ENCODE data around the gene TMEM154. TPM values are rescaled to one million over a fixed set of nuclear protein-coding genes. Genes with fewer than 3 reads are reported as not detected.

Gene TMEM154
- polyA plus RNA-seq, 1 donor from 2014 or later = 210 TPM

DNA sequence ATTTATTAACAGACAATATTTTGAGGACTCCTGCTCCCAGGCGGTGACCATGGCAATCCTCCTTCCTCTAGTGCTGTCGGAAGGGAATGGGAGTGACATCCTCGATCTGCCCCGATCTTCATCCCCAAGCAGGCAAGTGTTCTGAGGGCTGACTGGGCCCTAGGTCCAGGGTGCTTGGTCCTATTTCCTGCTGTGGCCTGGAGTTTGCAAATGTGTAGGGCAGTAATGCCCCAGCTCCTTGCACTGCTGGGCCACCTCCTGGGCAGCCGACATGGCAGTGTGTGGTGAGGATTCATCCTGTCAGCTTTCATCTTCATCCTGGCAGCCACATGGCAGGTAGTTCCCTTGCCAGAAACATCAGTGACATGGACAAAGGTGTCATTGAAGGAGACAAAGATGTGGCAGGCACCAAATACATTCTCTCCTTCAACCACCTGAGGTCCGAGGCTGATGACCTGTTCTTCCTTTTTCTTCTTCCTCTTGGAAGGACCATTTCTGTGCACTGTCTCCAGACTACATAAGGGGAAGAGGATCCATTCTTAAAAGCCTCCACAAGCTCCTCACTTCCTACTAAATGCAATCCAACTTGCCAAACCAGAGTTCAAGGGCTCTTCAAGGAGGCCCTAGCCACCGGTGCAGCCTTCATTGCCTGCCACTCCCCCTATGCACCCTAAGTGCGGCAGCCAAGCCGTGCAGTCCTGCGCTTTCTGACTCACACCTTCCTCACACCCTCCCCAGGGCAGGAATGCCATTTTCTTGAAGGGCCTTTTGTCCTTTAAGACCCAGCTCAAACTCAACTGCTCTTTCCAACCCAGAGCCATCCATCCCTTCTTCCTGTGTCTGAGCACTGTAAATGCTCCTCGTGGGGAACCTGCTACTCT, 65.7 kb downstream of the TMEM154 start:
- peak overlapping the region in 1 of 4 donors; percentile 35 for H3K4me3 Mint-ChIP-seq
- H3K4me1 Mint-ChIP-seq = peaks cover 0 to 2% (median 2%) of the 10 kb centered on the region in 3 donors
- no peaks in the 10 kb centered on the region for H3K9me3 Mint-ChIP-seq
- H3K27ac Mint-ChIP-seq = peak overlapping the region in 1 of 3 donors; percentile 76
- peaks cover 4% of the 10 kb centered on the region for H3K36me3 Mint-ChIP-seq
- peaks cover 1% of the 10 kb centered on the region for H3K27me3 Mint-ChIP-seq

DNA sequence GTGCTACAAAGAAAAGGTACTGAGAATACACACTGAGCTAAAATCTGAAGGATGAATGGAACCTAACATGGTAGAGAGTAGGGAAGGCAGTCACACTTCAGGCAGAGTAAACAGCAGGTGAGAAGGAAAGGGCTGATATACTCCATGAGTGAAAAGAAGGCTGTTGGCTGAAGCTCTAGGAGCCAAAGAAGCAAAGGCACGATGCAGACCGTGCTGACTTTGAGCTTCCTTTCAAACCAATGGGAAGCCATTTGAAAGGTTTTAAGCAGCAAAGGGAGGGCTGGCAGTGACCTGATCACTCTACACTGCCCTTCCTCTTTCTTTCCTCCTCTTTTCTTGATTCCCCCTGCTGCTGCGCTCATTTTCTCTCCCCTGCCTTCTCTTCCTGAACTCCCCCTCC, 66.4 kb downstream of the TMEM154 start:
- Mint-ChIP-seq H3K27me3 (peaks cover 1% of the 10 kb centered on the region), H3K9me3 (no peaks in the 10 kb centered on the region), H3K4me3 (no peak overlapping the region), H3K4me1 (peaks cover 0 to 2% (median 2%) of the 10 kb centered on the region in 3 donors), H3K27ac (no peak overlapping the region), H3K36me3 (peaks cover 6% of the 10 kb centered on the region)

DNA sequence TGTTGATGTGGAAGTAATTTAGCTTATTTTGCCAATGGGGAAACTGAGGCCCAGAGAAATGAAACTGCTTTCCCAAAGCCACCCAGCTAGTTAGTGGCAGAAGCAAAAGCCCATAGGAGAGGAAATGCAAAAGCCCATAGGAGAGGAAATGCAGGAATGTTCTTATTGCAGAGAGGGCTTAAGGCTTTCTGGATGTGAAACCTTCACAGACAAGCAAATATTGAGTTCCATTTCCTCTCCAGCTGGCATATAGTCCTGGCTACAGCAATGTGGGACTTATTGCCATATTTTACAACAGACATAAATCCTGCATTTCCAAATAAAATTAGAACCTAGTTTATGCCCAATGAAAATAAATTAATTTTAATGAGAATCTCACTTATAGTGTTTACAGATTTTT, 69.7 kb downstream of the TMEM154 start:
- no peak overlapping the region for H3K4me3 Mint-ChIP-seq
- H3K27ac Mint-ChIP-seq = no peak overlapping the region
- H3K36me3 Mint-ChIP-seq = peaks cover 6% of the 10 kb centered on the region
- H3K9me3 Mint-ChIP-seq = no peaks in the 10 kb centered on the region
- H3K4me1 Mint-ChIP-seq = peaks cover 0 to 2% (median 2%) of the 10 kb centered on the region in 3 donors
- H3K27me3 Mint-ChIP-seq = peaks cover 1% of the 10 kb centered on the region

DNA sequence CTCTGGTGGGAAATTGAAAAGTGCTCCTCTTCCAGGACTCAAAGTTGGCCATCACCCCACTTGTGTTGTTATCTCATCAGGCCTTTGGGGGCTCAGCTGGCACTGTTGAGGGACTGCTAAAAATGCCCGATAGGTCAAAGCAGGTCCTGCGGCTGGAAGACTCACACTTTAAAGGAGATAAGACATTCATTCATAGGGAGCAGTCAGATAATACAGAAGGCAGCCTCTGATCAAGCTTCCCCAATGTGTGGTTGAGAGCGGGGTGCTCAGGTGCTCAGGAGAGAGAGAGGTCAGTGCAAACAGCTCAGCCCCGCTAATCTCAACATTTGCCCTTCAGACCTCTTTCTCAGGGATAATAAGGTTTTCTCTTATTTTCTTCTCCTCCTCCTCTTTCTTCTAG, 70.3 kb downstream of the TMEM154 start:
- H3K4me1 Mint-ChIP-seq = peaks cover 0 to 2% (median 2%) of the 10 kb centered on the region in 3 donors
- no peak overlapping the region for H3K4me3 Mint-ChIP-seq
- no peaks in the 10 kb centered on the region for H3K9me3 Mint-ChIP-seq
- peaks cover 6% of the 10 kb centered on the region for H3K36me3 Mint-ChIP-seq
- H3K27me3 Mint-ChIP-seq = peaks cover 1% of the 10 kb centered on the region
- H3K27ac Mint-ChIP-seq = no peak overlapping the region

DNA sequence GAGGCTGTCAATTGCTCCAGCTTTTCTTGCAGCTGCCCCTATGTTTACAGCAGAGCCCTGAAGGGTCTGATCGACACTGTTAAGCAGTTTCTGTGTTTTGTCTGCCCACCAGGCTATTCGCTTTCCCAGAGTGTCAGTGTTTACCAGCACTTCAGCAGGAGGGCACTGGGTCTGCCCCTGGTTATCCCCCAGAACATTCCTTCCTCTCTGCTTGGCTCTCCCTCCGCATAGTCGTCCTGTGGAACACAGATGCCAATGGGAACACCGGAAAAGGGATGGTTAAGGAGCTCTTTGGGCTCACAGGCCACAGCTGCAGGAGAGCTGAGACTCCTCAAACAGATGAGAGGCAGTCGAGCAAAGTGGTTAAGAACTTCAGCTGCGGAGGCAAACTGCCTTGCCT, 72.6 kb downstream of the TMEM154 start:
- no peak overlapping the region for H3K4me3 Mint-ChIP-seq
- no peaks in the 10 kb centered on the region for H3K27me3 Mint-ChIP-seq
- H3K4me1 Mint-ChIP-seq = peaks cover 0 to 2% (median 0%) of the 10 kb centered on the region in 3 donors
- H3K36me3 Mint-ChIP-seq = peaks cover 2% of the 10 kb centered on the region
- no peaks in the 10 kb centered on the region for H3K9me3 Mint-ChIP-seq
- H3K27ac Mint-ChIP-seq = no peak overlapping the region

DNA sequence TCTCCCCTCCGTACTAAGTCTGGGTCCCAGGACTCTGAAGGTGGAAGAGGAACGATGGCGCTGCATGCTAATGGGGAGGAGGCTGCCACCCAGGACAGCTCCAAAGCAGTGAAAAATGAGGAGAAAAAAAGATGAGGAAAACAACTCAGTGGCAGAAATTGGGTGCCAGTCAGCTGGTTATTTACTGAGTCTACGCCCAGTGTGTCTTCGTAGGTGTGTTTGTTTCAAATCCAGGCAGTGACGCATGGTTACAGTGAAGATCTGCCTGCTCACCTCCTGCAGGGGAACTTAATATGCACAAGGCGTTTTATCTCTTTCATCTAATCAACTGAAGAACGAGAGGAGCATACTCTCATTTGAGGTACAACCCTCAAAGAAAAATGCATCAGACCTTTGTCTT, 73.0 kb downstream of the TMEM154 start:
- peaks cover 0 to 2% (median 0%) of the 10 kb centered on the region in 3 donors for H3K4me1 Mint-ChIP-seq
- no peak overlapping the region for H3K27ac Mint-ChIP-seq
- no peaks in the 10 kb centered on the region for H3K9me3 Mint-ChIP-seq
- H3K27me3 Mint-ChIP-seq = no peaks in the 10 kb centered on the region
- no peak overlapping the region for H3K4me3 Mint-ChIP-seq
- H3K36me3 Mint-ChIP-seq = peaks cover 2% of the 10 kb centered on the region

DNA sequence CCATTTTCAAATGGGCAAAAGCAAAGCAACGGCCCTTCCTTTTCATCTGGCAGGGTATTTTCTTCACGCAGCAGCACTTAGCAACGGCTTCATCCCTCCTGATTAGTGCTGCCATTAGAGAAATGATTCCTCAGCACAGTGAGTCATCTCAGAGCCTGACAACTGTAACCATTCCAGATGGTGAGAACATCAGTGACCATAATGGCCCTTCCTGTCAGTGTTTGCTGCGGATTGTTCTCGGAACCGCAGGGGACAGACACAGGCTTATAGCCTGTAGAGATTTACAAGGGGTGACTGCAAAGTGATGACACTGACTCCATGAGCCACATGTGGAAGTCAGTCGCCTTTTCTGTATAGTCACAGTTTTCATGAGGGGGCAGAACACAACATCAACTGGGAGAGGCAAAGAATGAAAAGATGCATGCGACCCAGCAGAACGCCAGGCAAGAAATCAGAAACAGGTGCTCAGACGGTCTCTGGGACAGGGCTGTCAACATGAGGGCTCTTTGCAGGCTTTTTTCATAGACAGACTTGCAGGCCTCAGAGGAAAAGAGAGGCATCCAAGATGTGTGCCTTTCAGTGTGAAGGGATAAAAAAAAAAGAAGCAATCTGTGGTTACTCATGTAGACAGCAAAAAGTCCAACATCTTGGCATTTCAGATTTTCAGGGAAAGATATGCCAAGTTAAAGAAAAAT, 74.0 kb downstream of the TMEM154 start:
- Mint-ChIP-seq H3K4me1 (peaks cover 0 to 4% (median 0%) of the 10 kb centered on the region in 3 donors), H3K27ac (no peak overlapping the region), H3K27me3 (no peaks in the 10 kb centered on the region)

DNA sequence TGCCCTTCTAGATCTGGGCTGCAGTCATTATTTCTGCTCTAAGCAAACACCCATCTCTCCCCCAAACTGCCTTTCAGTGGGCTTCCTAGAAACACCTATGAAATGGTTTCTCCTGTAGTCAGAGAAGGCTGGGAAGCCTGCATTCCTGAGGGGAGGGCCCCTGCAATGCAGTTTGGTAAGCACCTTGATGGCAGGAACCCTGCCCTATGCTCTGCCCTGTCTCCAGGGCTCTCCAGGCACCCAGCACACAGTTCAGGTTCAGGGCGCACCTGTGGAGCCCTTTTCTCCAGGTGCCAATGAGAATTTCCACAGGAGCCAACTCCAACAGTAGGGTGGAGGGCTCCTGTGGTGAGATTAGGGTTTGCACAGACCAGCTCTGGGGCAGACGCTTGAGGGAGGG, 74.8 kb downstream of the TMEM154 start:
- Mint-ChIP-seq H3K4me3 (no peak overlapping the region), H3K4me1 (peaks cover 0 to 3% (median 0%) of the 10 kb centered on the region in 3 donors), H3K36me3 (peaks cover 2% of the 10 kb centered on the region), H3K27me3 (no peaks in the 10 kb centered on the region), H3K9me3 (no peaks in the 10 kb centered on the region), H3K27ac (no peak overlapping the region)

More for the DNA sequence above, 74.0 kb downstream of the TMEM154 start:
- no peaks in the 10 kb centered on the region for H3K9me3 Mint-ChIP-seq
- H3K4me3 Mint-ChIP-seq = no peak overlapping the region
- H3K36me3 Mint-ChIP-seq = peaks cover 2% of the 10 kb centered on the region

DNA sequence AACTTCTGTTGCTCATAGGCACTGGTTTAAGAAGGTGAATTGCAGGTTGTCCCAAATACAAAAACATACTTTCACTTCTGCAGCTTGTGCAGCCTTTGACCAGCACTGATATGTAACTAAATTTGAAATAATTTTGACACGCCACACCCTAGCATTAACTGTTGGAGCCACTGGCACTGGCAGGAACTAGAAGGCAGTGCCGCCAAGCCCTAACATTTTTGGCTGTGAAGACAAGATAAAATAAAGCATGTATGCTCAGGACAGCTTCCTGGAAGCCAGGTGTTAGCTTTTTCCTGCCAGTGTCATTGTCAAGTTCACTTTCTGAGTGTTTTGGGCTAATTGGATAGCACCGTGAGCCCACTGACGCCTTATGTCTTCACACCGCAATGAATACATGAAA, 78.6 kb downstream of the TMEM154 start:
- H3K27ac Mint-ChIP-seq = no peak overlapping the region
- H3K27me3 Mint-ChIP-seq = no peaks in the 10 kb centered on the region
- H3K4me1 Mint-ChIP-seq = peaks cover 5 to 7% (median 6%) of the 10 kb centered on the region in 3 donors
- no peaks in the 10 kb centered on the region for H3K9me3 Mint-ChIP-seq
- H3K36me3 Mint-ChIP-seq = peaks cover 2% of the 10 kb centered on the region
- no peak overlapping the region for H3K4me3 Mint-ChIP-seq

DNA sequence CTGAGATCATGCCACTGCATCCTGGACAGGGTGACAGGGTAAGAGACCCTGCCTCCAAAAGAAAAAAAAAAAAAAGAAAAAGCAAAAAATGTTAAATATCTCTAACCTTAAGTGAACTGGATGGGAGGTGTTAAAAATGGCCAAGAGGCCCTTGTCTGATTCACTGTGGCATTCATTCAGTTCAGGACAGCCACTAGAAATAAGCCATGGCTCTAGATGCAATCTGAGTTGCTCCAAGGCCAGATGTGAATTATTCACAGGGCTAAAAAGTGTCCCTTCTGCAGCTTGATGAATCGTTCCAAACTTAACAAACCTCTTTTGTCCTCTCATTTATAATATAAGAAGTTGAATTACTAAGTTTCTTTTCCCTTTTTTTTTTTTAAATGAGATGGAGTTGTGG, 80.2 kb downstream of the TMEM154 start:
- Mint-ChIP-seq H3K27me3 (no peaks in the 10 kb centered on the region), H3K4me3 (no peak overlapping the region), H3K36me3 (peaks cover 2% of the 10 kb centered on the region), H3K27ac (no peak overlapping the region), H3K4me1 (peaks cover 11 to 17% (median 12%) of the 10 kb centered on the region in 3 donors), H3K9me3 (no peaks in the 10 kb centered on the region)

DNA sequence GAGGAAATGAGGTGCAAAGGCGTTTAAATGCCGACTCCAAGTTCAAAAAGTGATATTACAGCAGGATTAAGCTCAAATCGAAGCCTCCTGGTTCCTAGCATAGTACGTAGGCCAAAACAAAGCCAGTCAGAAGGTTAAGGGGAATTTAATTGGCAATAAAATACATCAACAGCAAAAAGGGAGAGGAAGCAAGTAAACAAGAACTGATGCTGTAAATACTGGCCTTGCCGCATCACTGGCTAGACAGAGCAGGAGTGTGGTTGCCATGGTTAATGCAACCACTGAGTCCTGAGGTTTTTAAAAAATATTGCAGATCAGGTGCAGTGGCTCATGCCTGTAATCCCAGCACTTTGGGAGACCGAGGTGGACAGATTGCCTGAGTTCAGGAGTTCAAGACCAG, 80.7 kb downstream of the TMEM154 start:
- H3K27me3 Mint-ChIP-seq = no peaks in the 10 kb centered on the region
- H3K4me3 Mint-ChIP-seq = no peak overlapping the region
- H3K9me3 Mint-ChIP-seq = no peaks in the 10 kb centered on the region
- no peak overlapping the region for H3K27ac Mint-ChIP-seq
- peaks cover 2% of the 10 kb centered on the region for H3K36me3 Mint-ChIP-seq
- peaks cover 11 to 17% (median 12%) of the 10 kb centered on the region in 3 donors for H3K4me1 Mint-ChIP-seq

DNA sequence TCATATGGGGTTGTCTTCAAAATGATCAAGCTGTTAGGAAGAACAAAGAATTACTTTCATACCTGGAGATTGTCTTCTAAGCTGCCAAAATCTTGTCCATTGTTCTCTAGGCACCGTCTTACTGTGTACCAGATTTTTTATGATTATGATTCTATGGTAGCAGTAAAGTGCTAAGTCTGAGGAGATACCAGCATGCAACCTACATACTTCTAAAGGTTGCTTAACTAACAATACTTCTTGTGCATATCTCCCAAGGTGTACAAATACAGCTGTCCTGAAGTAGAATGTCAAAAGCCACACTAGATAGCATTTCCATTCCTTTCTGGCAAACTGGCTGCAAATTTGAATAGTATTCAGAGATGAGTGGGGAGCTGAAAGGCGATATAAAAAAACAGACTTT, 81.3 kb downstream of the TMEM154 start:
- no peaks in the 10 kb centered on the region for H3K9me3 Mint-ChIP-seq
- no peak overlapping the region for H3K27ac Mint-ChIP-seq
- H3K36me3 Mint-ChIP-seq = peaks cover 2% of the 10 kb centered on the region
- H3K4me1 Mint-ChIP-seq = peaks cover 11 to 17% (median 12%) of the 10 kb centered on the region in 3 donors
- H3K4me3 Mint-ChIP-seq = no peak overlapping the region
- no peaks in the 10 kb centered on the region for H3K27me3 Mint-ChIP-seq

DNA sequence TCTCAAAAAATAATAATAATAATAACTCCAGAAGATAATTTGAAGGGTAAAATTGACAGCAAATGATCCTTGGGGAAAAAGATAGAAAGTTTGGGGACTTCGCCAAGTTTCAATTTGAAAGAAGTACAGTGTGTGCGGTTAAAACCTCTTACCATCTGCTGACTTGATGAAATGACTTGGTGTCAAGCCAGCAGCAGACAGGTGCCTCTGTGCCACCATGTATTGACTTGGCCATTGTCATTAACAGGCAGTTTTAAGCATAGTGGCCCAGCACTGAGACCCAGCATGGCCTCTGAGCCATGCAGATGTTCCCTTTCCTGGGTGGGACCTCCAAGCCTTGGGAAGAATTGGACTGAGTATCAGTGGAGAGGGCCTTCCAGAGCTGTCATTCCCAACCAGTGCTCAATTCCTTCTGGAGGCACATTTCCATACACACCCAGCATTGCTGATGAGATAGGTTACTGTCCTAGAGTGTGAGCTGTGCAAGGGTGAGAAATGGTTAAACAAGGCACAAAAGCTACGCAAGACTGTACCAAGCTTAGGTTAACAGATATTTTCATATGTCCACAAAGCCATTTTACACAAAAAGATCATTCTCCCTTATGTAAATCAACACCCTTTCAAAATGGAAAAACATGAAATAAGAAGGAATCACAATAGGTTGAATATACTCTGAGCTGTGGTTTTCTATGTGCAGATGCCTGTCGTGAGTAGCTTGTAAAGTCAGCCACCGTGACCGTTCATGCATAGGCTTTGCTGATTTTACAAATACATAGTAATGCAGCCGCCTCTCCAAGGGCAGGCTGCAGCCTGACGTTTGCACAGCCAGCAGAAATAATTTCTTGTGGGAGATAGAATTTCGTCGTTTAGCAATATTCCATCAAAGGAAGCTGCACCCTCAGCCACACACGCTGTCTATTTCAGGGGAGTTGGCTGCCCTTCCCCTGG, 84.5 kb downstream of the TMEM154 start:
- H3K9me3 Mint-ChIP-seq = no peaks in the 10 kb centered on the region
- H3K4me1 Mint-ChIP-seq = peaks cover 11 to 16% (median 15%) of the 10 kb centered on the region in 3 donors
- H3K4me3 Mint-ChIP-seq = peak overlapping the region in 2 of 4 donors; percentile 22 to 49

DNA sequence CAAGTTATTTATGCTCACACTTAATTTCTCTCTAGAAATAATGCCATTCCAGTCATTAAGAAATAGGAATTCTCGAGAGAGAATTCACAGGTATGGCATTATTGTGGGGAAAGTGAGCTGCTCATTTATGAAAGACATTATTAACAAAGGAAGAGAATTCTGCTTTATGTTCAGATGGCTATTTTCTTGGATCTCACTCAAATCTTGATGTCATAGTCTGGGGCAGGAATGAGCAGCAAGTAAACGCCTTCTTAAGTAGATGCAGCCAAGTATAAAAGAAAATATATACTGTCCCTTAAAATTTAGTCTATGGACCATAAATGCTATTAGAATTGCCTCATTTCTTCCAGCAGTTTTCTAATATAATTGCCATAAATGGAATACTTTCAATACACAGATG, 85.7 kb downstream of the TMEM154 start:
- peaks cover 11 to 19% (median 15%) of the 10 kb centered on the region in 3 donors for H3K4me1 Mint-ChIP-seq
- H3K27ac Mint-ChIP-seq = no peak overlapping the region
- H3K4me3 Mint-ChIP-seq = no peak overlapping the region
- H3K9me3 Mint-ChIP-seq = no peaks in the 10 kb centered on the region
- peaks cover 2% of the 10 kb centered on the region for H3K36me3 Mint-ChIP-seq
- H3K27me3 Mint-ChIP-seq = peaks cover 6% of the 10 kb centered on the region

More for the DNA sequence above, 84.5 kb downstream of the TMEM154 start:
- Mint-ChIP-seq H3K36me3 (peaks cover 2% of the 10 kb centered on the region), H3K27me3 (peaks cover 3% of the 10 kb centered on the region), H3K27ac (no peak overlapping the region)

All from IgD-negative memory B cell (primary cell).